GM12891 (cell line): Measurements from ENCODE around the gene PREPL.

Source experiments
- DNase-seq: peaks from one replicate; pipeline ENCODE4 v3.0.0; 2011; ENCODE audit warnings: low spot score; ENCODE audit not compliant: insufficient read length
- FAIRE-seq: peaks from 2 replicates; lab custom pipeline; 2011; peaks lifted over from hg19 to GRCh38; lab: Jason Lieb, UNC
- PAX5 ChIP-seq: IDR thresholded peaks from 2 replicates; pipeline ENCODE4 v1.6.1; 2011; ENCODE audit warnings: low read length, moderate library complexity, mild to moderate bottlenecking; ENCODE audit not compliant: insufficient read depth, severe bottlenecking
- POLR2A ChIP-seq: IDR thresholded peaks from 2 replicates; pipeline ENCODE4 v1.6.1; 2011; ENCODE audit warnings: low read depth, low read length, control low read depth
- POLR2AphosphoS5 ChIP-seq: IDR thresholded peaks from 2 replicates; pipeline ENCODE4 v1.6.1; 2011; ENCODE audit warnings: low read depth, low read length, control low read depth
- POU2F2 ChIP-seq: IDR thresholded peaks from 2 replicates; pipeline ENCODE4 v1.6.1; 2011; ENCODE audit warnings: low read depth, mild to moderate bottlenecking, control low read depth, low read length, moderate library complexity
- SPI1 ChIP-seq: IDR thresholded peaks from 2 replicates; pipeline ENCODE4 v1.6.1; 2011; ENCODE audit warnings: low read depth, low read length, control low read depth
- TAF1 ChIP-seq: IDR thresholded peaks from 2 replicates; pipeline ENCODE4 v1.6.1; 2011; ENCODE audit warnings: low read depth, low read length, control low read depth

Gene PREPL

GRCh38 chr2:44269831-44270230 is 91.5 kb downstream of the PREPL start:
- TF ChIP-seq POU2F2 (no peak), POLR2A (no peak), SPI1 (no peak), PAX5 (no peak), POLR2AphosphoS5 (no peak), TAF1 (no peak)
- FAIRE-seq (no peak), DNase-seq (no peak)

- DNase-seq (no peak), FAIRE-seq (no peak)
- TF ChIP-seq POU2F2, result no peak
- no peak for TF ChIP-seq TAF1
- no peak for TF ChIP-seq SPI1
- TF ChIP-seq PAX5, result no peak
- TF ChIP-seq POLR2A, result no peak
Observed at GRCh38 chr2:44267796-44268648, 93.3 kb downstream of the PREPL start.
